HepG2 (cell line): Measurements from ENCODE around the gene SPAG5. TPM values are rescaled to one million over a fixed set of nuclear protein-coding genes. Genes with fewer than 3 reads are reported as not detected.

ENCODE experiments used
- HDAC2 ChIP-seq: sonication (generic); formaldehyde crosslinking; IDR thresholded peaks from 2 replicates; pipeline ENCODE4 v1.4.0; 2020; ENCODE audit warnings: missing genetic modification reagents
- HNF1B ChIP-seq: sonication (generic); formaldehyde crosslinking; IDR thresholded peaks from 2 replicates; pipeline ENCODE4 v1.5.1; 2020; ENCODE audit warnings: mild to moderate bottlenecking, moderate library complexity, missing genetic modification reagents
- HOXA3 ChIP-seq: sonication (generic); formaldehyde crosslinking; IDR thresholded peaks from 2 replicates; pipeline ENCODE4 v1.5.0; 2020; ENCODE audit warnings: missing genetic modification reagents
- HOXA9 ChIP-seq: sonication (generic); formaldehyde crosslinking; IDR thresholded peaks from 2 replicates; pipeline ENCODE4 v1.8.1; 2022; ENCODE audit warnings: missing genetic modification reagents, mild to moderate bottlenecking, moderate library complexity, borderline replicate concordance
- KDM5B ChIP-seq: sonication (generic); formaldehyde crosslinking; IDR thresholded peaks from 2 replicates; pipeline ENCODE4 v1.4.0; 2020; ENCODE audit warnings: missing genetic modification reagents, mild to moderate bottlenecking, borderline replicate concordance
- KLF9 ChIP-seq: IDR thresholded peaks from 2 replicates; pipeline ENCODE4 v1.6.1; 2016; ENCODE audit warnings: low read depth
- MAFG ChIP-seq: sonication (generic); formaldehyde crosslinking; IDR thresholded peaks from 2 replicates; pipeline ENCODE4 v1.5.1; 2020; ENCODE audit warnings: mild to moderate bottlenecking, missing genetic modification reagents
- MXI1 ChIP-seq: IDR thresholded peaks from 3 replicates; pipeline ENCODE4 v1.6.1; 2012; ENCODE audit warnings: low read depth, low read length, inconsistent platforms, borderline replicate concordance
- NONO ChIP-seq, 2 experiments: fragments of 450-650 bp in 1 of 2; sonication (generic) in 1 of 2; formaldehyde crosslinking in 1 of 2; IDR thresholded peaks in 1 of 2; conservative IDR thresholded peaks in 1 of 2; 2 replicates each; pipeline versions ENCODE4 v1.6.1 to v1.8.0; 2017 to 2022; ENCODE audit warnings: mild to moderate bottlenecking in 1 of 2, missing genetic modification reagents in 1 of 2, moderate library complexity in 1 of 2
- PTBP1 ChIP-seq: fragments of 200-400 bp; formaldehyde crosslinking; IDR thresholded peaks from 2 replicates; pipeline ENCODE4 v1.6.1; 2018; ENCODE audit warnings: low read length, low read depth; ENCODE audit not compliant: poor library complexity, severe bottlenecking
- STAT5B ChIP-seq: sonication (generic); formaldehyde crosslinking; IDR thresholded peaks from 2 replicates; pipeline ENCODE4 v1.4.0; 2020; ENCODE audit warnings: missing genetic modification reagents
- TGIF2 ChIP-seq: IDR thresholded peaks from 2 replicates; pipeline ENCODE4 v1.6.1; 2016; ENCODE audit warnings: control low read depth, missing compliant biosample characterization
- ZNF263 ChIP-seq: sonication (generic); formaldehyde crosslinking; IDR thresholded peaks from 2 replicates; pipeline ENCODE4 v1.4.0; 2020; ENCODE audit warnings: missing genetic modification reagents
- ZNF276 ChIP-seq: sonication (generic); formaldehyde crosslinking; IDR thresholded peaks from 2 replicates; pipeline ENCODE4 v1.4.0; 2020; ENCODE audit warnings: mild to moderate bottlenecking, low read depth, missing genetic modification reagents
- ZNF3 ChIP-seq: IDR thresholded peaks from 2 replicates; pipeline ENCODE4 v1.7.0; 2017; ENCODE audit warnings: inconsistent platforms
- ZNF343 ChIP-seq: sonication (generic); formaldehyde crosslinking; IDR thresholded peaks from 2 replicates; pipeline ENCODE4 v1.4.0; 2020; ENCODE audit warnings: mild to moderate bottlenecking, missing genetic modification reagents
- ZNF44 ChIP-seq: sonication (generic); formaldehyde crosslinking; IDR thresholded peaks from 2 replicates; pipeline ENCODE4 v1.5.1; 2020; ENCODE audit warnings: mild to moderate bottlenecking, missing genetic modification reagents
- ZNF550 ChIP-seq: sonication (generic); formaldehyde crosslinking; IDR thresholded peaks from 2 replicates; pipeline ENCODE4 v1.4.0; 2020; ENCODE audit warnings: mild to moderate bottlenecking, missing genetic modification reagents, borderline replicate concordance
- ZNF710 ChIP-seq: sonication (generic); formaldehyde crosslinking; IDR thresholded peaks from 2 replicates; pipeline ENCODE4 v1.5.0; 2020; ENCODE audit warnings: mild to moderate bottlenecking, missing genetic modification reagents, borderline replicate concordance
- ZNF768 ChIP-seq: sonication (generic); formaldehyde crosslinking; IDR thresholded peaks from 2 replicates; pipeline ENCODE4 v1.4.0; 2020; ENCODE audit warnings: missing genetic modification reagents
- polyA plus RNA-seq, 8 experiments: library from polyadenylated mRNA; depleted of rRNA in 3 of 8; stranded (reverse) in 7 of 8; unstranded in 1 of 8; fragments of >200 nt; fragmentation: Illumina TruSeq in 4 of 8; extraction: Trizol in 4 of 8; gene quantifications; 2 replicates each; pipeline versions ENCODE4 v1.2.1 to v1.2.3, GENCODE V29; 2011 to 2016; ENCODE audit warnings: low read depth in 4 of 8, missing spikeins in 1 of 8, mixed read lengths in 1 of 8; ENCODE audit not compliant: insufficient read depth in 1 of 8
- total RNA-seq, 5 experiments: library from RNA; depleted of rRNA; stranded (reverse); fragments of >200 nt; fragmentation: Illumina TruSeq; extraction: Trizol; gene quantifications; 2 replicates each; pipeline ENCODE4 v1.2.3, GENCODE V29; 2016; ENCODE audit warnings: low read depth in 1 of 5
- TF ChIP-seq, protein P1 (sequence below): IDR thresholded peaks from 2 replicates; pipeline ENCODE4 v1.6.1; 2018; ENCODE audit warnings: missing genetic modification reagents, mild to moderate bottlenecking, missing compliant biosample characterization
- TF ChIP-seq, protein P2 (sequence below): IDR thresholded peaks from 2 replicates; pipeline ENCODE4 v1.6.1; 2016; ENCODE audit warnings: missing compliant biosample characterization, missing genetic modification reagents, borderline replicate concordance

The SPAG5 gene
- total and polyA plus RNA-seq, 2 of the 13 experiments (the other 11 are each of a cell fraction or from before 2014, with no cell fraction given), result 41.4 to 98.0 TPM

DNA sequence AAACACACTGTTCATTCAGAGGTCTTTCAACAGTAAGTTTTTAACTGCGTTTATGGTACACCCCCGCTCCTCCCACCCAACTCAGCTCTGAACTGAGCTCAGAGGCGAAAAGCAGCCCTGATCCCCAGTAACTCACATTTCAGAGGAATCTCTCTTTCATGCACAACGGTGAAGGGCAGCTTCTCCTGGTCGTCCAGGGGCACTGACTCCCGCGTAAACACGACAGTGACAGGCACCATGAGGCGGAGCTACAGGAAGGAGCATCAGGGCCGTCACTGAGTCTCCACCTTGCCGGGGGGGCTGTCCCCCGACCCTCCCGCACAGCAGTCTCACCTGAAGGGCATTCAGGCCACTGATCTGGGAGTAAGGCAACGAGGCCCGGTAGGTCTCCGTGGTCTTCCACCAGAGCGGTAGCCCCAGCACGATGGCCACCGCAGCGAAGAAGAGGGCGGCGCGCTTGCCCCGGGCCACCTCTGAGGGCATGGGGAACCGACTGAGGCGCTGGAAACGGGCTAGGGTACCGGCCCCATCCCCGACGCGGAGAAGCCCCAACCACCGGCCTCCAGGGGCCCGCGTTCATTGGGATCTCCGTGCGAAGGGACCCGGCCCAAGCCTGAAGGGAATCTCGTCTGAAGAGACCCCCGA lies 28.0 kb downstream of the SPAG5 start (continued):
- 0 out of 2 replicates have a peak, but pooled peaks have one; percentile 6 for TF ChIP-seq ZNF343 (CRISPR knock-in tag)
- peak; percentile 34; the same call in 1 of the 2 replicates for TF ChIP-seq HDAC2 (CRISPR knock-in tag)
- peak; percentile 74; the same call in 1 of the 3 replicates for TF ChIP-seq MXI1
- peak; percentile 53; the same call in 1 of the 2 replicates for TF ChIP-seq HNF1B (CRISPR knock-in tag)
- TF ChIP-seq ZNF710 (CRISPR knock-in tag), result 0 out of 2 replicates have a peak, but pooled peaks have one; percentile 19
- TF ChIP-seq, protein P1, sequence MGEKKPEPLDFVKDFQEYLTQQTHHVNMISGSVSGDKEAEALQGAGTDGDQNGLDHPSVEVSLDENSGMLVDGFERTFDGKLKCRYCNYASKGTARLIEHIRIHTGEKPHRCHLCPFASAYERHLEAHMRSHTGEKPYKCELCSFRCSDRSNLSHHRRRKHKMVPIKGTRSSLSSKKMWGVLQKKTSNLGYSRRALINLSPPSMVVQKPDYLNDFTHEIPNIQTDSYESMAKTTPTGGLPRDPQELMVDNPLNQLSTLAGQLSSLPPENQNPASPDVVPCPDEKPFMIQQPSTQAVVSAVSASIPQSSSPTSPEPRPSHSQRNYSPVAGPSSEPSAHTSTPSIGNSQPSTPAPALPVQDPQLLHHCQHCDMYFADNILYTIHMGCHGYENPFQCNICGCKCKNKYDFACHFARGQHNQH, result no peak
- peak; percentile 30; the same call in 1 of the 2 replicates for TF ChIP-seq ZNF768 (CRISPR knock-in tag)
- peak; percentile 4; the same call in 1 of the 2 replicates for TF ChIP-seq HOXA3 (CRISPR knock-in tag)
- TF ChIP-seq PTBP1, result no peak
- TF ChIP-seq, protein P2, sequence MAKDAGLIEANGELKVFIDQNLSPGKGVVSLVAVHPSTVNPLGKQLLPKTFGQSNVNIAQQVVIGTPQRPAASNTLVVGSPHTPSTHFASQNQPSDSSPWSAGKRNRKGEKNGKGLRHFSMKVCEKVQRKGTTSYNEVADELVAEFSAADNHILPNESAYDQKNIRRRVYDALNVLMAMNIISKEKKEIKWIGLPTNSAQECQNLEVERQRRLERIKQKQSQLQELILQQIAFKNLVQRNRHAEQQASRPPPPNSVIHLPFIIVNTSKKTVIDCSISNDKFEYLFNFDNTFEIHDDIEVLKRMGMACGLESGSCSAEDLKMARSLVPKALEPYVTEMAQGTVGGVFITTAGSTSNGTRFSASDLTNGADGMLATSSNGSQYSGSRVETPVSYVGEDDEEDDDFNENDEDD, result peak; percentile 55; the same call in 1 of the 2 replicates
- peak; percentile 90; the same call in 1 of the 2 replicates for TF ChIP-seq TGIF2 (CRISPR knock-in tag)
- TF ChIP-seq ZNF263 (CRISPR knock-in tag), result no peak
- TF ChIP-seq STAT5B (CRISPR knock-in tag), result no peak
- no peak for TF ChIP-seq MAFG (CRISPR knock-in tag)
- no peak for TF ChIP-seq ZNF44 (CRISPR knock-in tag)
- TF ChIP-seq NONO (IDR thresholded peaks at IDR 0.05), result no peak
- TF ChIP-seq NONO (CRISPR knock-in tag; conservative IDR thresholded peaks at IDR 0.05), result peak; percentile 29; the same call in 1 of the 2 replicates
- no peak for TF ChIP-seq HOXA9 (CRISPR knock-in tag)
- TF ChIP-seq ZNF550 (CRISPR knock-in tag), result no peak
- no peak for TF ChIP-seq KLF9
- TF ChIP-seq KDM5B, result peak; percentile 56; the same call in 1 of the 2 replicates
- no peak for TF ChIP-seq ZNF276 (CRISPR knock-in tag)
- TF ChIP-seq ZNF3, result no peak
